ENCODE measurements around the gene JMJD1C. TPM values are rescaled to one million over a fixed set of nuclear protein-coding genes. Genes with fewer than 3 reads are reported as not detected.

Gene JMJD1C
- total RNA-seq, 1 experiment from 2014 or later: 89.7 TPM

GRCh38 chr10:63364918-63365317 is 100.9 kb downstream of the JMJD1C start:
- no peak overlapping the region for H3K4me3 Mint-ChIP-seq (ENCODE audit: unreplicated experiment)
- Histone ChIP-seq H3K9me3 (no peaks in the 10 kb centered on the region), H3K4me3 (ENCODE audit: low read depth, low read length) (no peak overlapping the region), H3K27me3 (replicated peaks; ENCODE audit: control insufficient read depth, insufficient read depth, low read length) (no peaks in the 10 kb centered on the region), H3K4me1 (peaks cover 28% of the 10 kb centered on the region), H3K36me3 (ENCODE audit: control insufficient read depth, insufficient read depth, low read length) (no peaks in the 10 kb centered on the region)
- intact Hi-C loops (cut with micrococcal nuclease; ENCODE audit: unreplicated experiment): loop anchor here (5.0 kb wide), 1 partner anchor 262 kb away; no protein-coding TSS in a partner anchor
- H3K4me1 Mint-ChIP-seq (ENCODE audit: low read depth, unreplicated experiment): peaks cover 37% of the 10 kb centered on the region
- H3K27me3 Mint-ChIP-seq (ENCODE audit: insufficient read depth, unreplicated experiment): no peaks in the 10 kb centered on the region
- DNase-seq: no peak
- ChIA-PET CTCF (no interaction called here), POLR2A (interaction anchor here (0.6 kb wide), 1 partner anchor 27 kb away, joined by 4 read pairs; no protein-coding TSS in a partner anchor)
- no peak for TF ChIP-seq CTCF (IDR thresholded peaks at IDR 0.05; ENCODE audit: insufficient read depth in 1 of 2, low read depth in 1 of 2, low read length in 1 of 2, severe bottlenecking in 1 of 2, unreplicated experiment in 1 of 2)
- H3K36me3 Mint-ChIP-seq (ENCODE audit: insufficient read depth, unreplicated experiment): peaks cover 15% of the 10 kb centered on the region
- no TSS peak for BruUV-seq (replicated peaks)
- peak overlapping the region; percentile 60 for H3K27ac Mint-ChIP-seq (ENCODE audit: unreplicated experiment)
- H3K9me3 Mint-ChIP-seq (ENCODE audit: unreplicated experiment): no peaks in the 10 kb centered on the region

GRCh38 chr10:63363951-63364350 is 101.8 kb downstream of the JMJD1C start:
- DNase-seq: peak; percentile 42 to 53
- CTCF ChIA-PET: no interaction called here

GRCh38 chr10:63355682-63356081 is 110.1 kb downstream of the JMJD1C start:
- Histone ChIP-seq H3K36me3 (ENCODE audit: control insufficient read depth, insufficient read depth, low read length) (no peaks in the 10 kb centered on the region; the same call in 1 of the 2 replicates), H3K4me1 (no peaks in the 10 kb centered on the region), H3K9me3 (no peaks in the 10 kb centered on the region), H3K27me3 (replicated peaks; ENCODE audit: control insufficient read depth, insufficient read depth, low read length) (no peaks in the 10 kb centered on the region), H3K4me3 (ENCODE audit: low read depth, low read length) (no peak overlapping the region)
- Mint-ChIP-seq H3K9me3 (ENCODE audit: unreplicated experiment) (no peaks in the 10 kb centered on the region), H3K4me1 (ENCODE audit: low read depth, unreplicated experiment) (peaks cover 13% of the 10 kb centered on the region), H3K27ac (ENCODE audit: unreplicated experiment) (peak overlapping the region; percentile 14), H3K36me3 (ENCODE audit: insufficient read depth, unreplicated experiment) (peaks cover 6% of the 10 kb centered on the region), H3K27me3 (ENCODE audit: insufficient read depth, unreplicated experiment) (no peaks in the 10 kb centered on the region), H3K4me3 (ENCODE audit: unreplicated experiment) (no peak overlapping the region)
- POLR2A ChIA-PET: no interaction called here
- intact Hi-C loops (cut with micrococcal nuclease; ENCODE audit: unreplicated experiment): no loop called here
- no peak for TF ChIP-seq CTCF (IDR thresholded peaks at IDR 0.05; ENCODE audit: insufficient read depth in 1 of 2, low read depth in 1 of 2, low read length in 1 of 2, severe bottlenecking in 1 of 2, unreplicated experiment in 1 of 2)
- CTCF ChIA-PET: no interaction called here
- no TSS peak for BruUV-seq (replicated peaks)
- no peak for DNase-seq

More at GRCh38 chr10:63363951-63364350, 101.8 kb downstream of the JMJD1C start:
- no peak for TF ChIP-seq CTCF (IDR thresholded peaks at IDR 0.05; ENCODE audit: insufficient read depth in 1 of 2, low read depth in 1 of 2, low read length in 1 of 2, severe bottlenecking in 1 of 2, unreplicated experiment in 1 of 2)
- Mint-ChIP-seq H3K27me3 (ENCODE audit: insufficient read depth, unreplicated experiment) (no peaks in the 10 kb centered on the region), H3K9me3 (ENCODE audit: unreplicated experiment) (no peaks in the 10 kb centered on the region), H3K27ac (ENCODE audit: unreplicated experiment) (peak overlapping the region; percentile 17), H3K4me3 (ENCODE audit: unreplicated experiment) (no peak overlapping the region), H3K4me1 (ENCODE audit: low read depth, unreplicated experiment) (peaks cover 28% of the 10 kb centered on the region), H3K36me3 (ENCODE audit: insufficient read depth, unreplicated experiment) (peaks cover 15% of the 10 kb centered on the region)
- peaks cover 19% of the 10 kb centered on the region for H3K4me1 ChIP-seq
- H3K36me3 ChIP-seq (ENCODE audit: control insufficient read depth, insufficient read depth, low read length): no peaks in the 10 kb centered on the region
- intact Hi-C loops (cut with micrococcal nuclease; ENCODE audit: unreplicated experiment): no loop called here
- H3K4me3 ChIP-seq (ENCODE audit: low read depth, low read length): no peak overlapping the region
- H3K27me3 ChIP-seq (replicated peaks; ENCODE audit: control insufficient read depth, insufficient read depth, low read length): no peaks in the 10 kb centered on the region
- POLR2A ChIA-PET: no interaction called here
- H3K9me3 ChIP-seq: no peaks in the 10 kb centered on the region
- BruUV-seq (replicated peaks): no TSS peak

All from Caco-2 (cell line).